HCT116 (cell line): Measurements from ENCODE around the gene PREB. TPM values are rescaled to one million over a fixed set of nuclear protein-coding genes. Genes with fewer than 3 reads are reported as not detected.

Source experiments
- ATAC-seq: fragments of 200-7000 bp; cut with Tn5 transposase; 2 replicates; pipeline ENCODE4 v1.9.1; 2020; ENCODE audit warnings: mild to moderate bottlenecking, moderate library complexity
- BruUV-seq: library from RNA; stranded (reverse); fragments of 400-500 nt; replicated peaks from 2 replicates; lab custom pipeline; 2021; lab: Mats Ljungman, UMichigan
- CTCF ChIA-PET: fragments of 300-600 bp; sonication (Branson Sonifier 250); formaldehyde crosslinking; loops from one replicate; lab custom pipeline; 2021; ENCODE audit warnings: antibody characterized with exemption; lab: Charles Lee
- POLR2A ChIA-PET: fragments of 300-600, 350-600 bp; sonication (Branson Sonifier 250); formaldehyde crosslinking; loops from one replicate; lab custom pipeline; 2021; ENCODE audit warnings: antibody characterized with exemption; lab: Charles Lee
- RAD21 ChIA-PET, 2 experiments: fragments of 300-600 bp; sonication (Branson Sonifier 250); formaldehyde crosslinking; loops; one replicate each; lab custom pipeline; 2023; ENCODE audit warnings: low total read pairs in 2 of 2; ENCODE audit not compliant: uncharacterized antibody in 2 of 2, unreplicated experiment in 2 of 2, low non-redundant PET in 1 of 2; lab: Charles Lee
- DNase-seq: peaks from one replicate; pipeline ENCODE4 v3.0.0-alpha.2; 2010; ENCODE audit warnings: low read depth, low spot score
- H2AFZ ChIP-seq: fragments of 200-600 bp; shearing (Covaris generic), sonication (generic); 2 replicates; pipeline ENCODE4 v1.6.1; 2017; ENCODE audit warnings: low read depth, mixed run types, mixed read lengths, antibody characterized with exemption, low read length; ENCODE audit not compliant: poor library complexity, severe bottlenecking
- H3K27ac ChIP-seq: 2 replicates; pipeline ENCODE4 v1.5.1; 2012; ENCODE audit warnings: low read depth, low read length
- H3K27me3 ChIP-seq: fragments of 200-600 bp; sonication (generic); 2 replicates; pipeline ENCODE4 v1.6.1; 2016; ENCODE audit warnings: mixed run types, low read length, mixed read lengths; ENCODE audit not compliant: insufficient read depth
- H3K36me3 ChIP-seq, 2 experiments: fragments of 200-500 bp in 1 of 2; fragments of 200-600 bp in 1 of 2; sonication (Bioruptor generic) in 1 of 2; sonication (generic) in 1 of 2; 2 replicates each; pipeline versions ENCODE4 v1.5.1 to v1.6.1; 2014 to 2016; ENCODE audit warnings: low read length in 2 of 2, inconsistent platforms in 1 of 2, mixed read lengths in 1 of 2, mixed run types in 1 of 2; ENCODE audit not compliant: insufficient read depth in 2 of 2, control insufficient read depth in 1 of 2
- H3K4me1 ChIP-seq, 2 experiments: fragments of 200-600 bp in 1 of 2; sonication (generic) in 1 of 2; 2 replicates each; pipeline versions ENCODE4 v1.5.1 to v1.6.1; 2012 to 2017; ENCODE audit warnings: low read length in 2 of 2, inconsistent platforms in 1 of 2, mild to moderate bottlenecking in 1 of 2, mixed read lengths in 1 of 2, mixed run types in 1 of 2, moderate library complexity in 1 of 2; ENCODE audit not compliant: insufficient read depth in 2 of 2, control insufficient read depth in 1 of 2
- H3K4me2 ChIP-seq: fragments of 200-600 bp; sonication (generic); 2 replicates; pipeline ENCODE4 v1.6.1; 2017; ENCODE audit warnings: mixed run types, low read length, mixed read lengths
- H3K4me3 ChIP-seq, 2 experiments: fragments of 200-600 bp in 1 of 2; sonication (generic) in 1 of 2; replicated peaks in 1 of 2; 2 replicates each; pipeline ENCODE4 v1.5.1; 2011 to 2016; ENCODE audit warnings: low read length in 2 of 2, control low read depth in 1 of 2, low read depth in 1 of 2, mild to moderate bottlenecking in 1 of 2, mixed read lengths in 1 of 2, mixed run types in 1 of 2
- H3K79me2 ChIP-seq: fragments of 200-600 bp; sonication (generic); 2 replicates; pipeline ENCODE4 v1.6.1; 2017; ENCODE audit warnings: mild to moderate bottlenecking, mixed run types, low read length, moderate library complexity, mixed read lengths; ENCODE audit not compliant: insufficient read depth
- H3K9ac ChIP-seq: fragments of 200-600 bp; sonication (generic); 2 replicates; pipeline ENCODE4 v1.6.1; 2016; ENCODE audit warnings: low read length, mixed read lengths
- H3K9me2 ChIP-seq: fragments of 200-600 bp; sonication (generic), shearing (Covaris generic); 2 replicates; pipeline ENCODE4 v1.6.1; 2017; ENCODE audit warnings: mixed run types, mild to moderate bottlenecking, moderate library complexity; ENCODE audit not compliant: insufficient read depth
- H3K9me3 ChIP-seq, 2 experiments: fragments of 200-500 bp in 1 of 2; fragments of 200-600 bp in 1 of 2; sonication (Bioruptor generic) in 1 of 2; sonication (generic) in 1 of 2; 2 replicates each; pipeline ENCODE4 v1.6.1; 2014 to 2017; ENCODE audit warnings: low read length in 2 of 2, mixed read lengths in 2 of 2, inconsistent platforms in 1 of 2, low read depth in 1 of 2, mild to moderate bottlenecking in 1 of 2, mixed run types in 1 of 2, moderate library complexity in 1 of 2; ENCODE audit not compliant: control insufficient read depth in 1 of 2, insufficient read depth in 1 of 2
- H4K20me1 ChIP-seq: fragments of 200-600 bp; sonication (generic), shearing (Covaris generic); 2 replicates; pipeline ENCODE4 v1.6.1; 2017; ENCODE audit warnings: mixed run types, mild to moderate bottlenecking, moderate library complexity; ENCODE audit not compliant: insufficient read depth
- EGR1 ChIP-seq: IDR thresholded peaks from 2 replicates; pipeline ENCODE4 v1.6.1; 2012; ENCODE audit warnings: low read depth
- EZH2 ChIP-seq: fragments of 200-600 bp; sonication (generic); IDR thresholded peaks from 2 replicates; pipeline ENCODE4 v1.6.1; 2017; ENCODE audit warnings: antibody characterized with exemption, mixed run types
- FOSL1 ChIP-seq: IDR thresholded peaks from 2 replicates; pipeline ENCODE4 v1.6.1; 2012; ENCODE audit warnings: low read depth
- JUND ChIP-seq: IDR thresholded peaks from 2 replicates; pipeline ENCODE4 v1.6.1; 2012
- POLR2A ChIP-seq: IDR thresholded peaks from 2 replicates; pipeline ENCODE4 v1.7.0; 2011; ENCODE audit warnings: borderline replicate concordance; ENCODE audit not compliant: insufficient read depth, insufficient read length; ENCODE audit errors: extremely low read depth
- POLR2AphosphoS5 ChIP-seq: IDR thresholded peaks from 2 replicates; pipeline ENCODE4 v1.6.1; 2011; ENCODE audit warnings: mild to moderate bottlenecking, low read depth, low read length, moderate library complexity
- RAD21 ChIP-seq: IDR thresholded peaks from 2 replicates; pipeline ENCODE4 v1.6.1; 2012; ENCODE audit warnings: low read depth, mild to moderate bottlenecking
- SRF ChIP-seq: IDR thresholded peaks from 2 replicates; pipeline ENCODE4 v1.6.1; 2012; ENCODE audit warnings: low read depth
- ZNF274 ChIP-seq: fragments of 200-500 bp; sonication (Bioruptor generic); IDR thresholded peaks from 2 replicates; pipeline ENCODE4 v1.6.1; 2014; ENCODE audit warnings: mild to moderate bottlenecking, low read depth, low read length, inconsistent platforms
- intact Hi-C: fragments of 100-400 bp; cut with micrococcal nuclease; formaldehyde crosslinking; loops from 2 replicates; pipeline ENCODE4 v1.10.0; 2022
- total RNA-seq: library from RNA; stranded (reverse); gene quantifications from one replicate; pipeline ENCODE4 v1.2.1, GENCODE V29; 2021; ENCODE audit not compliant: unreplicated experiment
- TF ChIP-seq, protein P1 (sequence below): IDR thresholded peaks from 2 replicates; pipeline ENCODE4 v1.6.1; 2012
- TF ChIP-seq, protein P2 (sequence below): IDR thresholded peaks from 2 replicates; pipeline ENCODE4 v1.6.1; 2012; ENCODE audit warnings: low read depth
- TF ChIP-seq, protein P3 (sequence below): IDR thresholded peaks from 2 replicates; pipeline ENCODE4 v1.6.1; 2011; ENCODE audit warnings: mild to moderate bottlenecking, low read length, moderate library complexity; ENCODE audit not compliant: insufficient replicate concordance; ENCODE audit errors: extremely low read depth

Gene PREB
- total RNA-seq, 1 experiment from 2014 or later, result 54.2 TPM

DNA sequence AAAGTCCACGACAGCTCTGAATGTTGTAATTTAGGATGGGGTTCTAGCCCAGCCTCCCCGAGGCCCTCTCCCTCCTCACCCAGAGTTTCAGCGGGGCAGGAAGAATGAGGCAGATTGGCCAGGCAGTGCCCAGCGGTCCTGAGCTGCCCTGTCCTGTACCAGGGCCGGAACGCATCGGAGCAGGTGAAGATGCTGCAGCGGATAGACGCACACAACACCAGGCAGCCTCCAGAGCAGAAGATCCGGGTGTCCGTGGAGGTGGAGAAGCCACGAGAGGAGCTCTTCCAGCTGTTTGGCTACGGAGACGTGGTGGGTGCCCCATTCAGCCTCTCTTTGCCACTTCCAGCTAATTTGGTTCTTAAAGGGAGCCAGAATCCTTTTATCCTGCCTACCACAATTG is 37.1 kb downstream of the PREB start:
- no peak overlapping the region for H2AFZ ChIP-seq
- no peaks in the 10 kb centered on the region for H3K36me3 ChIP-seq
- no peak overlapping the region for H3K27ac ChIP-seq
- DNase-seq, result no peak
- no peak overlapping the region for H3K9ac ChIP-seq
- no peaks in the 10 kb centered on the region for H3K9me2 ChIP-seq
- no peaks in the 10 kb centered on the region for H4K20me1 ChIP-seq
- H3K4me1 ChIP-seq, result peaks cover 0 to 9% of the 10 kb centered on the region in 2 experiments; a peak in 1 of 4 replicates
- POLR2A ChIA-PET, result no interaction called here
- no TSS peak for BruUV-seq
- intact Hi-C loops, result loop anchor here (5.0 kb wide), 1 partner anchor 120 kb away; the partner anchor contains the start of gene CAD
- no peak for TF ChIP-seq EGR1
- TF ChIP-seq FOSL1, result no peak
- no peak for TF ChIP-seq POLR2AphosphoS5
- TF ChIP-seq, protein P1, sequence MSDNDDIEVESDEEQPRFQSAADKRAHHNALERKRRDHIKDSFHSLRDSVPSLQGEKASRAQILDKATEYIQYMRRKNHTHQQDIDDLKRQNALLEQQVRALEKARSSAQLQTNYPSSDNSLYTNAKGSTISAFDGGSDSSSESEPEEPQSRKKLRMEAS, result no peak
- no peak for TF ChIP-seq SRF
- no peak for TF ChIP-seq ZNF274
- TF ChIP-seq POLR2A, result no peak
- TF ChIP-seq EZH2, result no peak
- TF ChIP-seq, protein P2, sequence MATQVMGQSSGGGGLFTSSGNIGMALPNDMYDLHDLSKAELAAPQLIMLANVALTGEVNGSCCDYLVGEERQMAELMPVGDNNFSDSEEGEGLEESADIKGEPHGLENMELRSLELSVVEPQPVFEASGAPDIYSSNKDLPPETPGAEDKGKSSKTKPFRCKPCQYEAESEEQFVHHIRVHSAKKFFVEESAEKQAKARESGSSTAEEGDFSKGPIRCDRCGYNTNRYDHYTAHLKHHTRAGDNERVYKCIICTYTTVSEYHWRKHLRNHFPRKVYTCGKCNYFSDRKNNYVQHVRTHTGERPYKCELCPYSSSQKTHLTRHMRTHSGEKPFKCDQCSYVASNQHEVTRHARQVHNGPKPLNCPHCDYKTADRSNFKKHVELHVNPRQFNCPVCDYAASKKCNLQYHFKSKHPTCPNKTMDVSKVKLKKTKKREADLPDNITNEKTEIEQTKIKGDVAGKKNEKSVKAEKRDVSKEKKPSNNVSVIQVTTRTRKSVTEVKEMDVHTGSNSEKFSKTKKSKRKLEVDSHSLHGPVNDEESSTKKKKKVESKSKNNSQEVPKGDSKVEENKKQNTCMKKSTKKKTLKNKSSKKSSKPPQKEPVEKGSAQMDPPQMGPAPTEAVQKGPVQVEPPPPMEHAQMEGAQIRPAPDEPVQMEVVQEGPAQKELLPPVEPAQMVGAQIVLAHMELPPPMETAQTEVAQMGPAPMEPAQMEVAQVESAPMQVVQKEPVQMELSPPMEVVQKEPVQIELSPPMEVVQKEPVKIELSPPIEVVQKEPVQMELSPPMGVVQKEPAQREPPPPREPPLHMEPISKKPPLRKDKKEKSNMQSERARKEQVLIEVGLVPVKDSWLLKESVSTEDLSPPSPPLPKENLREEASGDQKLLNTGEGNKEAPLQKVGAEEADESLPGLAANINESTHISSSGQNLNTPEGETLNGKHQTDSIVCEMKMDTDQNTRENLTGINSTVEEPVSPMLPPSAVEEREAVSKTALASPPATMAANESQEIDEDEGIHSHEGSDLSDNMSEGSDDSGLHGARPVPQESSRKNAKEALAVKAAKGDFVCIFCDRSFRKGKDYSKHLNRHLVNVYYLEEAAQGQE, result no peak
- no peak for TF ChIP-seq JUND
- TF ChIP-seq, protein P3, sequence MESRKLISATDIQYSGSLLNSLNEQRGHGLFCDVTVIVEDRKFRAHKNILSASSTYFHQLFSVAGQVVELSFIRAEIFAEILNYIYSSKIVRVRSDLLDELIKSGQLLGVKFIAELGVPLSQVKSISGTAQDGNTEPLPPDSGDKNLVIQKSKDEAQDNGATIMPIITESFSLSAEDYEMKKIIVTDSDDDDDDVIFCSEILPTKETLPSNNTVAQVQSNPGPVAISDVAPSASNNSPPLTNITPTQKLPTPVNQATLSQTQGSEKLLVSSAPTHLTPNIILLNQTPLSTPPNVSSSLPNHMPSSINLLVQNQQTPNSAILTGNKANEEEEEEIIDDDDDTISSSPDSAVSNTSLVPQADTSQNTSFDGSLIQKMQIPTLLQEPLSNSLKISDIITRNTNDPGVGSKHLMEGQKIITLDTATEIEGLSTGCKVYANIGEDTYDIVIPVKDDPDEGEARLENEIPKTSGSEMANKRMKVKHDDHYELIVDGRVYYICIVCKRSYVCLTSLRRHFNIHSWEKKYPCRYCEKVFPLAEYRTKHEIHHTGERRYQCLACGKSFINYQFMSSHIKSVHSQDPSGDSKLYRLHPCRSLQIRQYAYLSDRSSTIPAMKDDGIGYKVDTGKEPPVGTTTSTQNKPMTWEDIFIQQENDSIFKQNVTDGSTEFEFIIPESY, result no peak
- no peak for TF ChIP-seq RAD21
- no peak for ATAC-seq
- no peak overlapping the region for H3K4me3 ChIP-seq
- CTCF ChIA-PET, result interaction anchor here (1.0 to 1.6 kb wide), 3 partner anchors 94 to 182 kb away, joined by 3 to 4 read pairs (median 3); no protein-coding TSS in a partner anchor
- H3K4me2 ChIP-seq, result no peak overlapping the region
- H3K79me2 ChIP-seq, result no peaks in the 10 kb centered on the region
- no peaks in the 10 kb centered on the region for H3K9me3 ChIP-seq
- no peaks in the 10 kb centered on the region for H3K27me3 ChIP-seq
- RAD21 ChIA-PET, result interaction anchor here in 1 of 2 experiments (0.8 kb wide), 1 partner anchor 135 kb away, joined by 3 read pairs; no protein-coding TSS in a partner anchor
